ENCODE results near the gene ZXDC. TPM values are rescaled to one million over a fixed set of nuclear protein-coding genes. Genes with fewer than 3 reads are reported as not detected.

ZXDC gene
- total and polyA plus RNA-seq, 9 of the 15 experiments (the other 6 are each of a cell fraction or from before 2014, with no cell fraction given) = 0.59 to 13.4 (median 7.3) TPM

GRCh38 chr3:126438186-126438585, 37.5 kb downstream of the ZXDC start:
- Histone ChIP-seq H3K4me1 (replicated peaks in 1 of 2; ENCODE audit: control insufficient read depth in 2 of 2, insufficient read depth in 2 of 2, low read length in 2 of 2) (no peaks in the 10 kb centered on the region), H3K9ac (ENCODE audit: insufficient read depth in 1 of 2, low read depth in 2 of 2, low read length in 2 of 2) (no peak overlapping the region; a peak in 1 of 4 replicates), H2AFZ (ENCODE audit: low read depth, low read length) (no peak overlapping the region), H3K36me3 (ENCODE audit: control insufficient read depth, insufficient read depth, low read length) (peaks cover 7% of the 10 kb centered on the region; the same call in 1 of the 3 replicates), H4K20me1 (replicated peaks; ENCODE audit: control insufficient read depth, insufficient read depth, low read length) (no peaks in the 10 kb centered on the region), H3K9me3 (replicated peaks; ENCODE audit: control insufficient read depth, insufficient read depth, low read depth, low read length) (no peaks in the 10 kb centered on the region), H3K4me3 (no peak overlapping the region), H3K27ac (ENCODE audit: extremely low read depth, low read depth, low read length) (no peak overlapping the region), H3K27me3 (ENCODE audit: control insufficient read depth in 2 of 2, insufficient read depth in 2 of 2, low read length in 2 of 2) (no peaks in the 10 kb centered on the region), H3K4me2 (ENCODE audit: insufficient read depth, low read length) (no peak overlapping the region), H3K79me2 (ENCODE audit: control insufficient read depth, insufficient read depth, low read length) (no peaks in the 10 kb centered on the region), H3K9me1 (ENCODE audit: control insufficient read depth, insufficient read depth, low read length) (no peaks in the 10 kb centered on the region)
- ATAC-seq = no peak; the same call in 2 of the 3 replicates
- in situ Hi-C loops (cut with MboI) (no loop called here), intact Hi-C loops (cut with micrococcal nuclease) (no loop called here)
- TF ChIP-seq GABPB1 (CRISPR knock-in tag; IDR thresholded peaks at IDR 0.05) = no peak
- TF ChIP-seq TCFL5 (CRISPR knock-in tag; conservative IDR thresholded peaks at IDR 0.05) = no peak
- TF ChIP-seq MAX (CRISPR knock-in tag; IDR thresholded peaks at IDR 0.05) = no peak
- CTCF ChIA-PET (ENCODE audit: low intra/inter-chr PET ratio) = no interaction called here
- FAIRE-seq = no peak
- no TSS peak for BruUV-seq (replicated peaks)
- 65% methylated on average over 6 of the region's 8 CpGs for WGBS (ENCODE audit: insufficient coverage, low coverage, missing lambda C conversion rate)
- POLR2A ChIA-PET = no interaction called here
- DNase-seq (ENCODE audit: extremely low read depth in 1 of 4, low spot score in 3 of 4) = no peak

GRCh38 chr3:126436826-126437717, 38.6 kb downstream of the ZXDC start:
- POLR2A ChIA-PET = no interaction called here
- DNase-seq (ENCODE audit: extremely low read depth in 1 of 4, low spot score in 3 of 4) (no peak), ATAC-seq (no peak), FAIRE-seq (no peak)
- Histone ChIP-seq H3K4me1 (replicated peaks in 1 of 2; ENCODE audit: control insufficient read depth in 2 of 2, insufficient read depth in 2 of 2, low read length in 2 of 2) (no peaks in the 10 kb centered on the region), H3K36me3 (ENCODE audit: control insufficient read depth, insufficient read depth, low read length) (peaks cover 7% of the 10 kb centered on the region; the same call in 1 of the 3 replicates), H3K27ac (ENCODE audit: extremely low read depth, low read depth, low read length) (no peak overlapping the region), H3K27me3 (ENCODE audit: control insufficient read depth in 2 of 2, insufficient read depth in 2 of 2, low read length in 2 of 2) (no peaks in the 10 kb centered on the region), H3K9me3 (replicated peaks; ENCODE audit: control insufficient read depth, insufficient read depth, low read depth, low read length) (no peaks in the 10 kb centered on the region), H3K9me1 (ENCODE audit: control insufficient read depth, insufficient read depth, low read length) (no peaks in the 10 kb centered on the region), H3K4me2 (ENCODE audit: insufficient read depth, low read length) (no peak overlapping the region), H3K9ac (ENCODE audit: insufficient read depth in 1 of 2, low read depth in 2 of 2, low read length in 2 of 2) (no peak overlapping the region), H4K20me1 (replicated peaks; ENCODE audit: control insufficient read depth, insufficient read depth, low read length) (no peaks in the 10 kb centered on the region), H2AFZ (ENCODE audit: low read depth, low read length) (no peak overlapping the region), H3K4me3 (no peak overlapping the region), H3K79me2 (ENCODE audit: control insufficient read depth, insufficient read depth, low read length) (no peaks in the 10 kb centered on the region)
- BruUV-seq (replicated peaks) = no TSS peak
- WGBS (ENCODE audit: insufficient coverage, low coverage, missing lambda C conversion rate) = 92% methylated on average over 10 of the region's 18 CpGs
- in situ Hi-C loops (cut with MboI) (no loop called here), intact Hi-C loops (cut with micrococcal nuclease) (no loop called here)
- CTCF ChIA-PET (ENCODE audit: low intra/inter-chr PET ratio) = no interaction called here
- TF ChIP-seq ZNF77 (CRISPR knock-in tag; IDR thresholded peaks at IDR 0.05) = no peak
- TF ChIP-seq ARID3A (IDR thresholded peaks at IDR 0.05; ENCODE audit: borderline replicate concordance, low read depth, low read length) = no peak
- no peak for TF ChIP-seq SFPQ (IDR thresholded peaks at IDR 0.05; ENCODE audit: low read depth, low read length)
